GM04503 (cell line): ENCODE measurements around the gene ZNF277.
A peak's percentile ranks its signal among the peaks of the same experiment; 100 is the strongest.

Experiments
- DNase-seq: peaks from one replicate; pipeline ENCODE4 v3.0.0-alpha.2; 2012; ENCODE audit warnings: low read depth

The ZNF277 gene

GRCh38 chr7:112254709-112255387, 48.4 kb downstream of the ZNF277 start:
- DNase-seq: no peak

- DNase-seq: no peak
These were observed 48.9 kb downstream of the ZNF277 start for GRCh38 chr7:112255388-112255720.

- DNase-seq: no peak
These were observed 50.6 kb downstream of the ZNF277 start for GRCh38 chr7:112257073-112257472.

- no peak for DNase-seq
These were observed 54.4 kb downstream of the ZNF277 start for GRCh38 chr7:112260911-112261310.

GRCh38 chr7:112262036-112262435, 55.5 kb downstream of the ZNF277 start:
- DNase-seq: no peak

GRCh38 chr7:112262855-112263487, 56.5 kb downstream of the ZNF277 start:
- DNase-seq: no peak

GRCh38 chr7:112263519-112263918, 57.0 kb downstream of the ZNF277 start:
- DNase-seq: no peak

- no peak for DNase-seq
These were observed 59.6 kb downstream of the ZNF277 start for GRCh38 chr7:112266141-112266540.

- DNase-seq: peak; percentile 26
These were observed 60.2 kb downstream of the ZNF277 start for GRCh38 chr7:112266595-112267270.

GRCh38 chr7:112267944-112268691, 61.6 kb downstream of the ZNF277 start:
- DNase-seq: no peak

- DNase-seq: no peak
These were observed 64.7 kb downstream of the ZNF277 start for GRCh38 chr7:112271162-112271561.

GRCh38 chr7:112272921-112273561, 66.5 kb downstream of the ZNF277 start:
- DNase-seq: no peak

GRCh38 chr7:112279042-112279441, 72.5 kb downstream of the ZNF277 start:
- no peak for DNase-seq

- DNase-seq: no peak
These were observed 73.8 kb downstream of the ZNF277 start for GRCh38 chr7:112280267-112280666.

GRCh38 chr7:112282476-112283188, 76.1 kb downstream of the ZNF277 start:
- DNase-seq: no peak

- DNase-seq: no peak
These were observed 77.0 kb downstream of the ZNF277 start for GRCh38 chr7:112283382-112283910.

- DNase-seq: no peak
These were observed 80.0 kb downstream of the ZNF277 start for GRCh38 chr7:112286250-112287086.

GRCh38 chr7:112288301-112288700, 81.8 kb downstream of the ZNF277 start:
- DNase-seq: no peak

- peak; percentile 10 for DNase-seq
These were observed 83.6 kb downstream of the ZNF277 start for GRCh38 chr7:112290065-112290464.

- DNase-seq: no peak
These were observed 85.7 kb downstream of the ZNF277 start for GRCh38 chr7:112292162-112292561.
